SK-N-SH treated with all-trans-retinoic acid at 6 μM for 48 hours (cell line): ENCODE results near the gene KLHL21.

Source experiments
- ATAC-seq: fragments of 200-7000 bp; cut with Tn5 transposase; 3 replicates; pipeline ENCODE4 v1.9.1; 2020; ENCODE audit warnings: mild to moderate bottlenecking, moderate library complexity
- ARNTL ChIP-seq: fragments of 450-650 bp; formaldehyde crosslinking; IDR thresholded peaks from 2 replicates; pipeline ENCODE4 v1.5.0; 2020; ENCODE audit warnings: low read depth, mild to moderate bottlenecking, moderate library complexity, borderline replicate concordance
- BACH2 ChIP-seq: fragments of 250-450 bp; sonication (Bioruptor Pico); IDR thresholded peaks from 2 replicates; pipeline ENCODE4 v1.9.0; 2021; ENCODE audit warnings: mild to moderate bottlenecking, borderline replicate concordance
- CREB5 ChIP-seq: fragments of 250-450 bp; sonication (Bioruptor Pico); IDR thresholded peaks from 2 replicates; pipeline ENCODE4 v1.5.1; 2020; ENCODE audit warnings: low read depth, mild to moderate bottlenecking, moderate library complexity
- CSDC2 ChIP-seq: fragments of 250-450 bp; sonication (Bioruptor Pico); IDR thresholded peaks from 2 replicates; pipeline ENCODE4 v1.5.0; 2020; ENCODE audit warnings: mild to moderate bottlenecking, moderate library complexity
- ESRRG ChIP-seq: fragments of 250-450 bp; sonication (Bioruptor Pico); IDR thresholded peaks from 2 replicates; pipeline ENCODE4 v1.6.1; 2021; ENCODE audit warnings: mild to moderate bottlenecking
- ISL1 ChIP-seq: fragments of 250-450 bp; sonication (Bioruptor Pico); IDR thresholded peaks from 2 replicates; pipeline ENCODE4 v2.1.2; 2022; ENCODE audit warnings: mild to moderate bottlenecking, moderate library complexity
- POU6F1 ChIP-seq: fragments of 250-450 bp; sonication (Bioruptor Pico); IDR thresholded peaks from 2 replicates; pipeline ENCODE4 v1.8.0; 2021; ENCODE audit warnings: low read depth, mild to moderate bottlenecking, moderate library complexity, borderline replicate concordance
- PPARA ChIP-seq: fragments of 250-450 bp; sonication (Bioruptor Pico); IDR thresholded peaks from 2 replicates; pipeline ENCODE4 v1.5.0; 2020; ENCODE audit warnings: mild to moderate bottlenecking, borderline replicate concordance
- RARB ChIP-seq: fragments of 250-450 bp; sonication (Bioruptor Pico); IDR thresholded peaks from 2 replicates; pipeline ENCODE4 v1.8.0; 2021; ENCODE audit warnings: mild to moderate bottlenecking, moderate library complexity
- SNAI2 ChIP-seq: fragments of 250-450 bp; sonication (Bioruptor Pico); IDR thresholded peaks from 2 replicates; pipeline ENCODE4 v1.5.0; 2020; ENCODE audit warnings: mild to moderate bottlenecking, moderate library complexity
- TOX ChIP-seq: fragments of 250-450 bp; sonication (Bioruptor Pico); IDR thresholded peaks from 2 replicates; pipeline ENCODE4 v1.8.0; 2021; ENCODE audit warnings: mild to moderate bottlenecking, moderate library complexity, borderline replicate concordance
- TSHZ2 ChIP-seq: fragments of 250-450 bp; sonication (Bioruptor Pico); IDR thresholded peaks from 2 replicates; pipeline ENCODE4 v1.5.0; 2020; ENCODE audit warnings: mild to moderate bottlenecking, moderate library complexity
- ZC3H10 ChIP-seq: fragments of 250-450 bp; sonication (Bioruptor Pico); IDR thresholded peaks from 2 replicates; pipeline ENCODE4 v1.5.1; 2021; ENCODE audit warnings: mild to moderate bottlenecking, moderate library complexity
- ZFP3 ChIP-seq: fragments of 250-450 bp; sonication (Bioruptor Pico); IDR thresholded peaks from 2 replicates; pipeline ENCODE4 v1.5.0; 2020; ENCODE audit warnings: mild to moderate bottlenecking, moderate library complexity
- ZFP30 ChIP-seq: fragments of 450-650 bp; formaldehyde crosslinking; IDR thresholded peaks from 2 replicates; pipeline ENCODE4 v1.5.0; 2022; ENCODE audit warnings: mild to moderate bottlenecking, moderate library complexity
- ZNF70 ChIP-seq: fragments of 450-650 bp; formaldehyde crosslinking; IDR thresholded peaks from 2 replicates; pipeline ENCODE4 v1.5.0; 2020; ENCODE audit warnings: mild to moderate bottlenecking, moderate library complexity
- ZNF8 ChIP-seq: fragments of 450-650 bp; formaldehyde crosslinking; IDR thresholded peaks from 2 replicates; pipeline ENCODE4 v1.5.0; 2020; ENCODE audit warnings: mild to moderate bottlenecking, moderate library complexity
- TF ChIP-seq, protein P1 (sequence below): fragments of 250-450 bp; sonication (Bioruptor Pico); IDR thresholded peaks from 2 replicates; pipeline ENCODE4 v1.5.1; 2021; ENCODE audit warnings: mild to moderate bottlenecking, moderate library complexity

KLHL21 gene

GRCh38 chr1:6596351-6596750, 6.3 kb downstream of the KLHL21 start (continued):
- no peak for TF ChIP-seq CREB5
- no peak for TF ChIP-seq PPARA (CRISPR knock-in tag)
- TF ChIP-seq TOX (CRISPR knock-in tag) = no peak
- TF ChIP-seq ZNF8 (CRISPR knock-in tag) = no peak

GRCh38 chr1:6594977-6595740, 7.5 kb downstream of the KLHL21 start:
- no peak for TF ChIP-seq ZNF8 (CRISPR knock-in tag)
- TF ChIP-seq, protein P1, sequence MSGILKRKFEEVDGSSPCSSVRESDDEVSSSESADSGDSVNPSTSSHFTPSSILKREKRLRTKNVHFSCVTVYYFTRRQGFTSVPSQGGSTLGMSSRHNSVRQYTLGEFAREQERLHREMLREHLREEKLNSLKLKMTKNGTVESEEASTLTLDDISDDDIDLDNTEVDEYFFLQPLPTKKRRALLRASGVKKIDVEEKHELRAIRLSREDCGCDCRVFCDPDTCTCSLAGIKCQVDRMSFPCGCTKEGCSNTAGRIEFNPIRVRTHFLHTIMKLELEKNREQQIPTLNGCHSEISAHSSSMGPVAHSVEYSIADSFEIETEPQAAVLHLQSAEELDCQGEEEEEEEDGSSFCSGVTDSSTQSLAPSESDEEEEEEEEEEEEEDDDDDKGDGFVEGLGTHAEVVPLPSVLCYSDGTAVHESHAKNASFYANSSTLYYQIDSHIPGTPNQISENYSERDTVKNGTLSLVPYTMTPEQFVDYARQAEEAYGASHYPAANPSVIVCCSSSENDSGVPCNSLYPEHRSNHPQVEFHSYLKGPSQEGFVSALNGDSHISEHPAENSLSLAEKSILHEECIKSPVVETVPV (CRISPR knock-in tag) = no peak
- TF ChIP-seq CREB5 = no peak
- no peak for TF ChIP-seq ISL1 (CRISPR knock-in tag)
- TF ChIP-seq PPARA (CRISPR knock-in tag) = no peak
- no peak for ATAC-seq

- TF ChIP-seq POU6F1 (CRISPR knock-in tag) (no peak), ZFP30 (no peak), TOX (CRISPR knock-in tag) (no peak), ZC3H10 (CRISPR knock-in tag) (no peak), ESRRG (CRISPR knock-in tag) (no peak), SNAI2 (CRISPR knock-in tag) (no peak), CSDC2 (no peak), ARNTL (CRISPR knock-in tag) (no peak), BACH2 (CRISPR knock-in tag) (no peak), TSHZ2 (CRISPR knock-in tag) (no peak), ZNF70 (CRISPR knock-in tag) (no peak), ISL1 (CRISPR knock-in tag) (no peak), CREB5 (no peak), RARB (CRISPR knock-in tag) (no peak), ZFP3 (no peak), ZNF8 (CRISPR knock-in tag) (no peak)
- no peak for ATAC-seq
Observed at GRCh38 chr1:6593810-6594209, 8.9 kb downstream of the KLHL21 start.
